ENCODE data around the gene PTPN6. TPM values are rescaled to one million over a fixed set of nuclear protein-coding genes. Genes with fewer than 3 reads are reported as not detected.
A peak's percentile ranks its signal among the peaks of the same experiment; 100 is the strongest.

Gene PTPN6
- total and polyA plus RNA-seq, 9 of the 15 experiments (the other 6 are each of a cell fraction or from before 2014, with no cell fraction given), result 1.5 to 5.1 (median 3.9) TPM

- TF ChIP-seq, protein P1, sequence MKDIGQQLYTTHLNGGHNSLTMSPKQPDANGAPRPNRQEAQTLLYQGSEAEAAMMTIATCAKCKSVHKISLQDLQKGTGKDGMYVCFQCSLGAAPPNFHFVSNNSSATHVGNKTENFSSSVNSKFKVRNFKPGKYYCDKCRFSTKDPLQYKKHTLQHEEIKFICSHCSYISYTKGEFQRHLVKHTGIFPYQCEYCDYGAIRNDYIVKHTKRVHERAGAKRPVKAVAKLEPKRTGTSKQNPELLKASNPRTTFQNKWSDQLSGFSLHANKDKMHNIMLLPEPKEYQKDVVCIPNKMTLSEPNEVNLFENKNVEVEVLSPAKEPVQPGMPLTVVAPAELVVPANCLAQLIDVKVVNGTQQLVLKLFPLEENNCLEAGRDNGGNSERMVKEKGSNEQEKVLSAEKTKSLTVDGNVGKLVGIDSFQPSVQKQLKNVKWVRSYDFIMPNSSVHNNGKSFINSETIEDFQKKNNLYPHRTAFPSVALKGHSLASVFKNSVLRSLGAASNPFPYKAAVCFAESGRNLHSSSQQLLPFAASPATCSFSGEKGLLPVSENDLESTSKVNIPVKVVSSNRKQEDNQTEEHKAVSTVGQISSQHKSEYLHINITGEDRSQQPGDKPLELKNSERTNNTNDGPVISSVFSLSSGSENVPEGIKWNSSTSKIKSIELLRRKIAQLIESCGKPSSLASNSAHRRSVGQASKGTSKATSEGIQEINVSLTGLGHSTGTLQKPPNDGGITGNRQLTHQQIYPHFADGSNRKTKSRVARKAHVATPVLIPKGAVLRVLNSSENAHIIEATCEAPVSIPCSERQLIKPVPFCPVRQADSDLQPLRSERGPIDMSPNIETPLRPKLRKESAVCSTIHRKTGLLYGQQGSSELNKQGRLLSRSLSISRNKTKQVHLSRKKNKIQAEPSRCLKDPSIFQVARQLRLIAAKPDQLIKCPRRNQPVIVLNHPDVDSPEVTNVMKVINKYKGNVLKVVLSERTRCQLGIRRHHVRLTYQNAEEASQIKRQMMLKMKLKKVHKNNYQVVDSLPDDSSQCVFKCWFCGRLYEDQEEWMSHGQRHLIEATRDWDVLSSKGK (CRISPR knock-in tag; IDR thresholded peaks at IDR 0.05), result no peak
- TF ChIP-seq, protein P2, sequence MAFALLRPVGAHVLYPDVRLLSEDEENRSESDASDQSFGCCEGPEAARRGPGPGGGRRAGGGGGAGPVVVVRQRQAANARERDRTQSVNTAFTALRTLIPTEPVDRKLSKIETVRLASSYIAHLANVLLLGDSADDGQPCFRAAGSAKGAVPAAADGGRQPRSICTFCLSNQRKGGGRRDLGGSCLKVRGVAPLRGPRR (CRISPR knock-in tag; IDR thresholded peaks at IDR 0.05), result no peak
- no peak for TF ChIP-seq ESRRA (IDR thresholded peaks at IDR 0.05; ENCODE audit: borderline replicate concordance, low read depth)
- peak; percentile 75; the same call in 1 of the 2 replicates for TF ChIP-seq NR4A1 (CRISPR knock-in tag; IDR thresholded peaks at IDR 0.05)
- no peak for TF ChIP-seq NR4A1 (tag; IDR thresholded peaks at IDR 0.05)
- TF ChIP-seq, protein P3, sequence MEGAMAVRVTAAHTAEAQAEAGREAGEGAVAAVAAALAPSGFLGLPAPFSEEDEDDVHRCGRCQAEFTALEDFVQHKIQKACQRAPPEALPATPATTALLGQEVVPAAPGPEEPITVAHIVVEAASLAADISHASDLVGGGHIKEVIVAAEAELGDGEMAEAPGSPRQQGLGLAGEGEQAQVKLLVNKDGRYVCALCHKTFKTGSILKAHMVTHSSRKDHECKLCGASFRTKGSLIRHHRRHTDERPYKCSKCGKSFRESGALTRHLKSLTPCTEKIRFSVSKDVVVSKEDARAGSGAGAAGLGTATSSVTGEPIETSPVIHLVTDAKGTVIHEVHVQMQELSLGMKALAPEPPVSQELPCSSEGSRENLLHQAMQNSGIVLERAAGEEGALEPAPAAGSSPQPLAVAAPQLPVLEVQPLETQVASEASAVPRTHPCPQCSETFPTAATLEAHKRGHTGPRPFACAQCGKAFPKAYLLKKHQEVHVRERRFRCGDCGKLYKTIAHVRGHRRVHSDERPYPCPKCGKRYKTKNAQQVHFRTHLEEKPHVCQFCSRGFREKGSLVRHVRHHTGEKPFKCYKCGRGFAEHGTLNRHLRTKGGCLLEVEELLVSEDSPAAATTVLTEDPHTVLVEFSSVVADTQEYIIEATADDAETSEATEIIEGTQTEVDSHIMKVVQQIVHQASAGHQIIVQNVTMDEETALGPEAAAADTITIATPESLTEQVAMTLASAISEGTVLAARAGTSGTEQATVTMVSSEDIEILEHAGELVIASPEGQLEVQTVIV (CRISPR knock-in tag; IDR thresholded peaks at IDR 0.05; ENCODE audit: borderline replicate concordance), result no peak
- no peak for TF ChIP-seq SMARCA5 (IDR thresholded peaks at IDR 0.05)
- no peak for TF ChIP-seq CREBBP (IDR thresholded peaks at IDR 0.05; ENCODE audit: low read depth, low read length)
- no peak for TF ChIP-seq FOXA3 (CRISPR knock-in tag; conservative IDR thresholded peaks at IDR 0.05 in 1 of 2, IDR thresholded peaks at IDR 0.05 in 1 of 2)
These were observed 14.0 kb downstream of the PTPN6 start (continued) for GRCh38 chr12:6965026-6965661.

All from K562 (cell line).